GM23338 (cell line): Measurements from ENCODE around the gene RNF150. TPM values are rescaled to one million over a fixed set of nuclear protein-coding genes. Genes with fewer than 3 reads are reported as not detected.

Experiments
- ATAC-seq: fragments of 200-7000 bp; cut with Tn5 transposase; 3 replicates; pipeline ENCODE4 v1.9.1; 2020
- DNase-seq: peaks from one replicate; pipeline ENCODE4 v3.0.0-alpha.2; 2015; ENCODE audit warnings: low spot score
- H2AFZ ChIP-seq: fragments of 200-600 bp; sonication (generic); 2 replicates; pipeline ENCODE4 v1.8.0; 2016; ENCODE audit warnings: antibody characterized with exemption, mild to moderate bottlenecking, moderate library complexity
- H3F3A ChIP-seq: fragments of 200-600 bp; sonication (generic); replicated peaks from 2 replicates; pipeline ENCODE4 v1.8.0; 2017; ENCODE audit warnings: antibody characterized with exemption, mixed run types, low read depth
- H3K27ac ChIP-seq: fragments of 200-600 bp; sonication (generic); 2 replicates; pipeline ENCODE4 v1.6.1; 2016; ENCODE audit warnings: low read depth
- H3K27me3 ChIP-seq: fragments of 200-600 bp; sonication (generic); 2 replicates; pipeline ENCODE4 v1.8.0; 2016; ENCODE audit warnings: mild to moderate bottlenecking, mixed run types, moderate library complexity; ENCODE audit not compliant: insufficient read depth
- H3K36me3 ChIP-seq: fragments of 200-600 bp; sonication (generic); 2 replicates; pipeline ENCODE4 v1.8.0; 2016; ENCODE audit warnings: mild to moderate bottlenecking; ENCODE audit not compliant: insufficient read depth
- H3K4me1 ChIP-seq: fragments of 200-600 bp; sonication (generic); 2 replicates; pipeline ENCODE4 v1.8.0; 2016; ENCODE audit warnings: mild to moderate bottlenecking, moderate library complexity; ENCODE audit not compliant: insufficient read depth
- H3K4me2 ChIP-seq: fragments of 200-600 bp; sonication (generic); 2 replicates; pipeline ENCODE4 v1.7.1; 2017; ENCODE audit warnings: mixed run types
- H3K4me3 ChIP-seq: fragments of 200-600 bp; sonication (generic); 2 replicates; pipeline ENCODE4 v1.6.1; 2016; ENCODE audit warnings: mixed run types
- H3K79me2 ChIP-seq: fragments of 200-600 bp; sonication (generic); replicated peaks from 2 replicates; pipeline ENCODE4 v1.8.0; 2017; ENCODE audit warnings: mild to moderate bottlenecking; ENCODE audit not compliant: insufficient read depth
- H3K9me2 ChIP-seq: fragments of 200-600 bp; sonication (generic); 2 replicates; pipeline ENCODE4 v1.8.0; 2017; ENCODE audit not compliant: insufficient read depth
- H4K20me1 ChIP-seq: fragments of 200-600 bp; sonication (generic); replicated peaks from 2 replicates; pipeline ENCODE4 v1.8.0; 2017; ENCODE audit warnings: mild to moderate bottlenecking; ENCODE audit not compliant: insufficient read depth
- H3K27ac Mint-ChIP-seq: 2 replicates; pipeline ENCODE4 v1.8.0; 2020; ENCODE audit warnings: inconsistent platforms, mild to moderate bottlenecking, moderate library complexity, mixed read lengths
- H3K27me3 Mint-ChIP-seq: 3 replicates; pipeline ENCODE4 v1.8.0; 2022; ENCODE audit warnings: low read depth, mild to moderate bottlenecking, moderate library complexity, mixed read lengths, inconsistent platforms; ENCODE audit not compliant: insufficient read depth, poor library complexity
- H3K36me3 Mint-ChIP-seq: 3 replicates; pipeline ENCODE4 v1.8.0; 2021; ENCODE audit warnings: low read depth, mild to moderate bottlenecking, inconsistent platforms, moderate library complexity, mixed read lengths
- H3K4me1 Mint-ChIP-seq: 3 replicates; pipeline ENCODE4 v1.8.0; 2020; ENCODE audit warnings: mild to moderate bottlenecking, inconsistent platforms, mixed read lengths
- H3K4me3 Mint-ChIP-seq: 3 replicates; pipeline ENCODE4 v1.8.0; 2021; ENCODE audit warnings: moderate library complexity, mild to moderate bottlenecking, inconsistent platforms, mixed read lengths
- H3K9me3 Mint-ChIP-seq: 3 replicates; pipeline ENCODE4 v1.8.0; 2020; ENCODE audit warnings: moderate library complexity, mild to moderate bottlenecking, inconsistent platforms, mixed read lengths
- CREB1 ChIP-seq: fragments of 250-450 bp; sonication (Bioruptor Pico); IDR thresholded peaks from 2 replicates; pipeline ENCODE4 v1.5.0; 2020; ENCODE audit warnings: low read depth, mild to moderate bottlenecking, moderate library complexity
- CTCF ChIP-seq, 2 experiments: fragments of 200-600 bp in 1 of 2; sonication (generic) in 1 of 2; conservative IDR thresholded peaks; 2 replicates each; pipeline versions ENCODE4 v1.5.1 to v1.6.1; 2016 to 2017; ENCODE audit warnings: antibody characterized with exemption in 2 of 2, low read depth in 2 of 2, mild to moderate bottlenecking in 2 of 2, moderate library complexity in 1 of 2
- ETS1 ChIP-seq: IDR thresholded peaks from 2 replicates; pipeline ENCODE4 v1.6.1; 2016; ENCODE audit warnings: antibody characterized with exemption
- EZH2 ChIP-seq: fragments of 200-600 bp; sonication (generic); IDR thresholded peaks from one replicate; pipeline ENCODE4 v1.8.0; 2017; ENCODE audit warnings: antibody characterized with exemption, mild to moderate bottlenecking, low read depth; ENCODE audit not compliant: unreplicated experiment
- EZH2phosphoT487 ChIP-seq: fragments of 200-600 bp; sonication (generic); IDR thresholded peaks from one replicate; pipeline ENCODE4 v1.8.1; 2018; ENCODE audit warnings: antibody characterized with exemption; ENCODE audit not compliant: unreplicated experiment
- JUNB ChIP-seq: IDR thresholded peaks from one replicate; pipeline ENCODE4 v1.6.1; 2016; ENCODE audit warnings: antibody characterized with exemption; ENCODE audit not compliant: unreplicated experiment
- NANOG ChIP-seq: IDR thresholded peaks from 2 replicates; pipeline ENCODE4 v1.6.1; 2016; ENCODE audit warnings: antibody characterized with exemption, borderline replicate concordance
- POLR2AphosphoS5 ChIP-seq: IDR thresholded peaks from 2 replicates; pipeline ENCODE4 v1.6.1; 2016; ENCODE audit warnings: antibody characterized with exemption, low read depth
- REST ChIP-seq: IDR thresholded peaks from one replicate; pipeline ENCODE4 v1.6.1; 2018; ENCODE audit warnings: antibody characterized with exemption; ENCODE audit not compliant: unreplicated experiment
- ZNF114 ChIP-seq: fragments of 250-450 bp; sonication (Bioruptor Pico); IDR thresholded peaks from 2 replicates; pipeline ENCODE4 v1.5.0; 2020; ENCODE audit warnings: mild to moderate bottlenecking, moderate library complexity
- ZNF331 ChIP-seq: fragments of 250-450 bp; sonication (Bioruptor Pico); IDR thresholded peaks from 2 replicates; pipeline ENCODE4 v1.5.0; 2020; ENCODE audit warnings: low read depth, mild to moderate bottlenecking, moderate library complexity
- polyA plus RNA-seq: library from polyadenylated mRNA; unstranded; fragments of >200 nt; fragmentation: Nextera tagmentation; extraction: Ambion mirVana; gene quantifications from 2 replicates; pipeline ENCODE4 v1.2.1, GENCODE V29; 2016
- total RNA-seq: library from RNA; depleted of rRNA; stranded (reverse); fragments of >200 nt; shearing (Covaris generic); gene quantifications from 2 replicates; pipeline ENCODE4 v1.2.3, GENCODE V29; 2014

Gene RNF150
- total and polyA plus RNA-seq, 2 experiments from 2014 or later: 1.3 to 6.1 TPM

GRCh38 chr4:140863197-140863596 lies 270.1 kb downstream of the RNF150 start (continued):
- no peak for TF ChIP-seq REST
- no peak for TF ChIP-seq POLR2AphosphoS5

GRCh38 chr4:140862177-140862442 lies 271.2 kb downstream of the RNF150 start:
- no peaks in the 10 kb centered on the region for H3K36me3 Mint-ChIP-seq
- no peaks in the 10 kb centered on the region for H3K79me2 ChIP-seq
- H3K27ac Mint-ChIP-seq: no peak overlapping the region
- no peak for TF ChIP-seq ZNF114 (CRISPR knock-in tag)
- no peak for TF ChIP-seq CREB1 (CRISPR knock-in tag)
- no peak for TF ChIP-seq EZH2
- no peak for TF ChIP-seq REST
- TF ChIP-seq ZNF331 (CRISPR knock-in tag): no peak
- no peak for TF ChIP-seq EZH2phosphoT487
- TF ChIP-seq CTCF (conservative IDR thresholded peaks at IDR 0.05; ENCODE audit: low read depth in 2 of 2): no peak
- TF ChIP-seq JUNB: no peak
- no peak for TF ChIP-seq POLR2AphosphoS5
- no peak for TF ChIP-seq ETS1
- no peak for TF ChIP-seq NANOG

More at GRCh38 chr4:140862177-140862442, 271.2 kb downstream of the RNF150 start:
- DNase-seq (no peak), ATAC-seq (no peak)
- H3K4me1 Mint-ChIP-seq: 0 out of 3 replicates have a peak, but pooled peaks cover under 1% of the 10 kb centered on the region
- no peaks in the 10 kb centered on the region for H3F3A ChIP-seq
- H3K4me1 ChIP-seq: no peaks in the 10 kb centered on the region
- H3K36me3 ChIP-seq: no peaks in the 10 kb centered on the region
- no peak overlapping the region for H3K4me3 Mint-ChIP-seq
- H3K9me3 Mint-ChIP-seq: no peaks in the 10 kb centered on the region
- no peak overlapping the region for H3K4me3 ChIP-seq
- no peak overlapping the region for H3K4me2 ChIP-seq
- no peaks in the 10 kb centered on the region for H4K20me1 ChIP-seq
- no peak overlapping the region for H2AFZ ChIP-seq
- H3K9me2 ChIP-seq: no peaks in the 10 kb centered on the region
- H3K27me3 ChIP-seq: no peaks in the 10 kb centered on the region
- peaks cover 6% of the 10 kb centered on the region for H3K27me3 Mint-ChIP-seq
- H3K27ac ChIP-seq: no peak overlapping the region
